ENCODE data around the gene RCN1.

DNA sequence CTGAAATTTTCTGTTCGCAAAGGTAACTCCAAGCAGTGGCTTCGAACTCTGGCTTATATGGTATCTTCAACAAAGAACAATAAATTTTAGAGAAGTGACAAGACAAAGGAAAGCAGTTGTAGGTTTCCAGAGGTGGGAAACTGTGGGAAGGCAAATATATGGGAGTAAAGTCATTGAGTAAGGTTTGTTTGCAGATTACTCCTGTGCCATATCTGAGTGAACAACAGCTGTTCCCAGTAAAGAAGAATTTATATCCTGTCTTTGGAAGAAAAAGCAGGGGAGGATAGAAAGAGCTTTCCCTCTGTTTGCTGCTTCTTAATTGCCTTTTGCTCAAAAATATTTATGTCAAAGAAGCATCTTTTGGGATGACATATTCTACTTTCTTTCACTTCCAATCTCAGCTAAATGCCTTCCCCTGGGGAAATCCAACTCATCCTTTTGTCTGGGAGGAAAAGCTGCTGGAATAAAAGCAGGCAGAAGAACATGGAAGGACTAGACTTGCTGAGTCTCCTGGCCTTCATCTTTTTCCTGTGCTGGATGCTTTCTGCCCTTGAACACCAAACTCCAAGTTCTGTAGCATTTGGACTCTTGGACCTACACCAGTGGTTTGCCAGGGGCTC lies 10.4 kb upstream of the RCN1 start:
- TF ChIP-seq POLR2A (IDR thresholded peaks at IDR 0.05): no peak
- TF ChIP-seq, protein P1, sequence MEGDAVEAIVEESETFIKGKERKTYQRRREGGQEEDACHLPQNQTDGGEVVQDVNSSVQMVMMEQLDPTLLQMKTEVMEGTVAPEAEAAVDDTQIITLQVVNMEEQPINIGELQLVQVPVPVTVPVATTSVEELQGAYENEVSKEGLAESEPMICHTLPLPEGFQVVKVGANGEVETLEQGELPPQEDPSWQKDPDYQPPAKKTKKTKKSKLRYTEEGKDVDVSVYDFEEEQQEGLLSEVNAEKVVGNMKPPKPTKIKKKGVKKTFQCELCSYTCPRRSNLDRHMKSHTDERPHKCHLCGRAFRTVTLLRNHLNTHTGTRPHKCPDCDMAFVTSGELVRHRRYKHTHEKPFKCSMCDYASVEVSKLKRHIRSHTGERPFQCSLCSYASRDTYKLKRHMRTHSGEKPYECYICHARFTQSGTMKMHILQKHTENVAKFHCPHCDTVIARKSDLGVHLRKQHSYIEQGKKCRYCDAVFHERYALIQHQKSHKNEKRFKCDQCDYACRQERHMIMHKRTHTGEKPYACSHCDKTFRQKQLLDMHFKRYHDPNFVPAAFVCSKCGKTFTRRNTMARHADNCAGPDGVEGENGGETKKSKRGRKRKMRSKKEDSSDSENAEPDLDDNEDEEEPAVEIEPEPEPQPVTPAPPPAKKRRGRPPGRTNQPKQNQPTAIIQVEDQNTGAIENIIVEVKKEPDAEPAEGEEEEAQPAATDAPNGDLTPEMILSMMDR (IDR thresholded peaks at IDR 0.05): no peak

All from body of pancreas (tissue), 4 donors.